Left renal pelvis (tissue), 4 donors: ENCODE measurements around the gene RNASE8. TPM values are rescaled to one million over a fixed set of nuclear protein-coding genes. Genes with fewer than 3 reads are reported as not detected.

Experiments
- DNase-seq, 4 donors: peaks; one replicate each; pipeline ENCODE4 v3.0.0-alpha.2; 2013; ENCODE audit warnings: low read depth in 4 of 4, low spot score in 3 of 4
- polyA plus RNA-seq, 4 donors: library from polyadenylated mRNA; unstranded; fragments of 120-200 nt; gene quantifications; one replicate each; pipeline ENCODE4 v1.2.1, GENCODE V29; 2013; ENCODE audit not compliant: insufficient read length in 4 of 4

RNASE8 gene
- polyA plus RNA-seq, 4 donors = not detected

DNA sequence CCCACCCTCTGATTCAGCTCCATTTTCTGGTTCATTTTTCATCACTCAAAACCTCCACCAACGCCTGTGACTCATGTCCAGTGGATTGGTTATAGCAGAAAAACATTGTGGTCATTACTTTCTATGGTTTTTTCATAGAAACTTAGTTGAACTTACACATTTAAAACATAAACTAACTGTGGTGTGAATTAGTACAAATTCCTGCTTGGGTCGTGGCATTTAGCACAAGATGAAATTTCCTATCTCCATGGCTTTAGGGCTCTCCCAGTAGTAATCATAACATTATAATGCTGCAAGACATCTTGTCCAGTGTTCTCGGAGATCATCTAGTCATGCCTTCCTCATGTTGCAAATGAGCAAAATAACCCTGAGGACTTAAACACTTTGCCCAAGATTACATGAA, 8.3 kb upstream of the RNASE8 start:
- no peak for DNase-seq

DNA sequence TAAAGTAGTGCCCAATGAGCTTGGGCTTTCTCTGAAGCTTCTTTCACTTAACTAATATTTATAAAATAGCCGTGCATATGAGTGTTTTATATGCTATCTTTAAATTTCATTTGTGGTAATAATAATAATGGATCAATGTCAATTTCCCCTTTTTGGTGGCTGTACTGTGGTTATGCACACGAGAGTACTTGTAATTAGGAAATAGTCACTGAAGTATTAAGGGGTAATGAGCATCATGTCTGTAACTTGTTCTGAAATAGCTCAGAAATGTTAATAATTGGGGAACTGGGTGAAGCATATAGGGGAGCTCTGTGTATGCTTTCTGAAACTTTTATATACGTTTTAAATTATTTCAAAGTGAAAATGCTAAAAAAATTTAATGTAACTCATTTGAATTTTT, 7.0 kb upstream of the RNASE8 start:
- no peak for DNase-seq

DNA sequence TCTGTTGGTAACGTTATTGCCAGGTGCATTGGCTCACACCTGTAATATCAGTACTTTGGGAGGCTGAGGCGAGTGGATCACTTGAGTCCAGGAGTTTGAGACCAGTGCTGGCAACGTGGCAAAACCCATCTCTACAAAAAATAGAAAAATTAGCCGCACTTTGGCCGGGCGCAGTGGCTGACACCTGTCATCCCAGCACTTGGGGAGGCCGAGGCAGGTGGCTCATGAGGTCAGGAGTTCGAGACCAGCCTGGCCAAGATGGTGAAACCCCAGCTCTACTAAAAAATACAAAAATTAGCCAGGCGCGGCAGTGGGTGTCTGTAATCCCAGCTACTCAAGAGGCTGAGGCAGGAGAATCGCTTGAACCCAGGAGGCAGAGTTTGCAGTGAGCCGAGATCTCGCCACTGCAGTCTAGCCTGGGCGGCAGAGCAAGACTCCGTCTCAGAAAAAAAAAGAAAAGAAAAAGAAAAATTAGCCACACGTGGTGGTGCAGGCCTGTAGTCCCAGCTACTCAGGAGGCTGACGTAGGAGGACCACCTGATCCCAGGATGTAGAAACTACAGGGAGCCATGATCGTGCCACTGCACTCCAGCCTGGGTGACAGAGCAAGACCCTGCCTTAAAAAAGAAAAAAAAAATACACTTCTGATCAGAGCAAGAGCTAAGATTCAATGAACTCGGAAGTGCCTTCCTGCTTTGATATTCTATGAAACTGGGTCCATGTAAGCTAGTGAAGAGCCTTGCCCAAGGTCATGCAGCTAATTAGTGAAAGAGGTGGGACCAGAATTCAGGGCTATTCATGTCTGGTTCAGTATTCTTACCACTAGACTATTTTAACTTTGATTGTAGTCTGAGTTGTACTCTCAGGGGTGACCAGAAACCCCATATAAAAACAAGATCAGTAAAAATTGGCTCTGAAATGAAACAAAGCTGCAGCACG, 4.2 kb upstream of the RNASE8 start:
- DNase-seq = no peak

DNA sequence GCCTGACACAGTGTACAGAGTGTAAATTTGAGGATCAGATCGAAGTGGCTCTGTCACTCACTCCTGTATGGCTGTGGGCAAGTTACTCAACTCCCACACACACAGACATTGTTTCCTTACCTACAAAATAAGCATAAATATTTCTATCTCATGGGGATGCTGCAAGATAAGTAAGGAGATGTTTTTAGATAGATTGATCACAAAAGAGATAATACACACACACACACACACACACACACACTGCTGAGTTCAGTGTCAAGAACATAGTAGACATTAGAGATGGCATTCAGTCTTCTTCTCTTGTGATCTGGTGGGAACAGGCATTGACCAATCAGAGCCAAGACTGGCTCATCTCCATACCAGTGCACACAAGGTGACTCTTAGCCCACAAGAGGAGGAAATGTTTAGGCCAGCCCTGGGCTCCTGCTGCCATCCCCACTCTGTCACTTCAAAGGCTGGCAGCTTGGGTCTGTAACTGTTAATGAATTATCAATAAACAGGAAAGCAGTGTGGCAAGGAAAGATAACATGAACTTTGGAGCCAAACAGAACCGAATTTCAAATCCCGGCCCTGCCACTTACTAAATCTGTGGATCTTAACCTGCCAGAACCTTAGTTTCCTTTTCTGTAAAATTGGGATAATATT, 3.4 kb upstream of the RNASE8 start:
- no peak for DNase-seq

DNA sequence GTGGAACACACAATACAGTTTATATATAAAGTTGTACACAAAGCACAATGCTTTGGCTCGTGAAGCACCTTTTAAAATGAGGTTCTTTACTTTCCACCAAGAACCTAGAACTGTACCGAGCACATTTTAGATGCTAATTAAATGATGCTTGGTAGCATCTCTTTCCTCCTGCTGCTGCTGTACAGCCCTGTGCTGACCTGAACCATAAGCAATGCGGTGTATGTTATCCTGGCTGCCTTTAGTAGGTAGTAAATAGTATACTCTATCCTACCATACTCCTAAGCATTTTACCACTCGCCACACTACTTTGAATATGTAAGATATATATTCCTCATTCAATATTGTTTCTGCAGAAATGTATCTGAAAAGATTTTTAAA, 2.9 kb upstream of the RNASE8 start:
- DNase-seq = no peak

DNA sequence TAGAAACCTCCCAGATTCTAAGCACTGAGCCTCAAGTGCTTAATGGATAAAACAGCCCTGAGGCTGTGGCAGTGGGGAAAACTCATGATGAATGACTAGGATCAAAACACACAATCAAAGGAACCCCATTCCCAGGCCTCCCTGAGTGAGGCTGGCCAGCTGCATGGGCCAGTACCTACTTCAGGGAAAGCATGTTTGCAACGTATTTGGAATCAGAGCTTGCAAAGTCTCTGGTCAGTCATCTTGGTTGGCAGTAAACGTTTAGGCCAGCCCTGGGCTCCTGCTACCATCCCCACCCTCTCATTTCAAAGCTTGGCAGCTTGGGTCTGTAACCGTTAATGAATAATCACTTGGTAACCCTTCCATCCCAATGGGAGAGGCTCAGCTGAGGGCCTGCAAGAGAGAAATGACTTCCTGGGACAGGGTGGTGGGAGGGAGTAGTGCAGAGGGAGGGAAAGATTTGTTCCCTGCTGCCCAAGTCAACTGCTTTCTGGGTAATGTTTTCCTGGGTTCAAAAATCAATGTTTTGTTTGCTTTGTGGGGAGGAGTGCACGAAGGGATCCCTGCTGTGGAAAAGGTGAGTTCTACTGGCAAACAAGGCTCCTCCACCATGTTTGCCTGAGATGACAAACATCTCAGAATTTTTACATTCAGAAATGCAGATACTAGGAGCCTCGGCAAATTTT, 2.0 kb upstream of the RNASE8 start:
- no peak for DNase-seq

DNA sequence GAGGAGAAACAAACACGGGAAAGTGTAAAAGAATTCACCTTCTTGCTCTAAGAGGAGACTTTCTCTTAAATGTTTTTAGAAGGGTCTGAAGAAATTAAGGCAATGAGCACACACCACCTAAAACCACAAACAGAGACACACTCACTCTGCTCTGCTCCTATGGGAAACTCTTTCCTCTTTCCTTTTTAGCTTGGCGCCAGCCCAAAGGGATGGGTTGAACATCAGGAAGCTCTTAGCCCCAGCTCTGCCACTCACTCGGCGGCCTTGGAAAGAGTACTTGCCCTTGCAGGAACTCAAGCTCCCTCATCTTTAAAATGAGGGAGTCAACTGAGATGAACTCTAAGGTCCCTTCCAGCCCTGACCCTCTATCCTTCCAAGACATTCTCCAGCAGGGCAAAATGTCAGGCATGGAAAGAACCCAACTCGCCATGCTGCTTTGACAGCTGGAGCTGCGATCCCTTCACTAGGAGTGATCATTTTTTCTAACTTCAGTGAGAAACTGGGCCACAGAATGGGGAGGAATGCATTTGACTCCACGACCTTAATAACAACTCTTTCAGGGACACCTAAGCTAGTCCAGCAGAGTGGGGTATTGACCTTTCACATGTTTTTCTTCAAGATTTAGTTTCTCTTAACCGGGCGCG, 980 bp upstream of the RNASE8 start:
- no peak for DNase-seq

DNA sequence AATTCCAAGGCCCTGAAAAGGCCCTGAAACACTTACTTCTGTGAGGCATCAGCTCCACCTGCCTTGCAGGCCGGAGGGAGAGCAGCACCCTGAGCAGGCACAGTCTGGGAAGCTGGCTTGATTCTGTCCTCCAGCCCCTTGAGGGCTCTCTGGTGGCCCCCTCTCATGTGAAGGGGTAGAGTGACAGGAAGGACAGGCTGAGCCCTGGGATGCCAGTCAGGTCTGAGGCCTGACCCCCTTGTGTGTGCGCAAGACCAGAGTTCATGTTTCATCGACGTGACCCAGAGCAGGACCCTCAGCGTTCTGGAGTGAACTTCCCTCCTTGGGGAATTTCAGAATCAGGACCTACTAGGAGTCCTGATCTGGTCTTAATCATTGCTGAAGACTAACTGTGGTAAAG, 1.3 kb downstream of the RNASE8 start:
- DNase-seq = no peak

DNA sequence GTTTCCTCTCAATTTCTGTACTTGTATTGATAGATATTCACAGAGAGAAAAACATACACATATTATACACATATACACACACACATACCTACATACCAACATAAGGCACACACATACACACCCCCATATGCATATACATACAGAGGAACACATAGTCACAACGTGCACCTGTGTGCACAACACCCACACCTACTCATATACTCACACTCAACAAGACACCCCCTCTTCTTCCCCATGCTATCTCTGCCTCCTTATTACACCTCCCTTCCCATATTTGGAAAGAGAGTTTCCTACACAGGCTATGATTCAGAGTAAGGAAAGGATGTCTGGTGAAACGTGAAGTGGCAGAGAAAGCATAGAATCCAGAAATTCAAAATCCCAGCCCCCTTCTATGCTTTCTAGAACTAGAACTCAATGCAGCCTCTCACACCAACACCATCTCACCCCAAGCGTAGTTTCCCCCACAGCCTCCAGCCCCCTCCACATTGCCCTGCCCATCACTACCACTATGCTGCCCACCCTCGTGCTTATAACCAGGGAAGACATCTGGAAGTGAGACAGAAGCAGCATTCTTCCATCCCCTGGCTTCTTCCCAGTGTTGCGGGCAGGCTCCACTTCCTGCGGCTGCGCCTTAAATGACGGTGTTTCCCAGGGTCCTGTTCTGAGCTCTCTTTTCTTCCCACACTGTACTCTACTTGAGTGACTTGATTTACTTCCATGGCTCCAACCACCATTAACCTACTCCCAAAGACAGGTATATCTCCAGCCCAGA, 2.4 kb downstream of the RNASE8 start:
- no peak for DNase-seq

DNA sequence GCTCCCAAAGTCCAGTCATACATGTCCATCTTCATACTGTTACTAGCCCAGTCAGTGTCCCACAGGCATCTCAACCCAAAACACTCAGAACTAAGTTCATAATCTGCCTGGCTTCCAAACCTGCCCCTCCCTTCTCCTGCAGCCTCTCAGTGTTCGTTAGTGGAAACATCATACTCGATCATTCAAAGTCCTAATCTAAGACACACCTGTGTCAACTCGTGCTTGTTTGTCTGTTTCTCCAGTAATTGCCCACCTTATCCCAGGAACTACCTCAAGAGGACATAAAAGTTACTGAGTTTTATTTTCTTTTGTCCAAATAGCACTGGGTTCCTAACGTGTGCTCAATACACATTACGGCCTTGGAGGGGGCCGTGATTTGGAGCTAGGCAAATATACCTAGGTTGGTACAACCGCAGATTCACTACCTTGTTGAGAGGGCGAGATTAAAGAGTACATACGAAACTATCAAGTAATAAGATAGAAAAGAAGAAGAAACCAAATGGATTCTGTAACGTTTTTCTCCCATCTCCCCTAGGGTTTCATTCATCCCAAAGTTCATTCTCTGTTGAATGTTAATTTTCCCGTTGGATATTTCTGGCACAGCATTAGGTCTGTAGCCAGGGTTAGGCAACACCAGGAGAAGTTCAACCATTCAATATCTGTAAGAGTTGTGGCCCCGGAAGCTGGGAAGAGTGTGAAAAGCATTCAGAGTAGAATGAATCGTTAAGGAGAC, 3.2 kb downstream of the RNASE8 start:
- no peak for DNase-seq

DNA sequence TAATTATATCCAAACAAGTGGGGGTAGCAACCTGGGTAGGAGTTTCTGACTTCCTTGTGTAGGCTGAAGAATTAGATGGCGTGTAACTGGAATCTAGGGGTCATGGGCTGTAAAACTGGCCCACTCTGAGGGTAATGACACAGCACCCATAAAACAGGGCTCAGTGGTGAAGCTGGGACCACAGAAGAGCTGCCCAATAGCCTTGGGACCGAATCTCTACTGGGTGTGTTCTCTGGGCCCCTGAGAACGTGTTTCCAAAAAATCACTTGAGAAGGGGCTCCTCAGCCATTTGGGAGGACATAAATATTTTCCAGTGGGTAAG, 3.7 kb downstream of the RNASE8 start:
- no peak for DNase-seq

DNA sequence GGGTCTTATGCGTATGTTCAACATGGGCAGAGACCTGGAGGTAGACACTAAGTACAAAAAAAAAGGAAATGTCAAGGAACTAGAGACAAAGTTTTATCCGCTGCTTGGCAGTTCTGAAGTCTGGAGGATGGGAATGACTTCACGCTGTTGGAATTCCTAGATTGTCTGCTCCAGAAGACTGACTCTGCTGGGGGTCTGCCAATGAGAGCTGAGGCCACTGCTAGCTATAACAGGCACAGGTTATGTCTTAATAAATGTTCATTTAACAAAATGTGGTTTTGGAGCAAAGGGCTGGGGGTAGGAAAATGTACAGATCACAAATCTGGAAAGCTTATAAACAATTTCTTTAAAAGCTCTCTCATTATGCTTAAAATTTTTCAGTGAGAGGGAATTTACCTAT, 5.9 kb downstream of the RNASE8 start:
- no peak for DNase-seq

DNA sequence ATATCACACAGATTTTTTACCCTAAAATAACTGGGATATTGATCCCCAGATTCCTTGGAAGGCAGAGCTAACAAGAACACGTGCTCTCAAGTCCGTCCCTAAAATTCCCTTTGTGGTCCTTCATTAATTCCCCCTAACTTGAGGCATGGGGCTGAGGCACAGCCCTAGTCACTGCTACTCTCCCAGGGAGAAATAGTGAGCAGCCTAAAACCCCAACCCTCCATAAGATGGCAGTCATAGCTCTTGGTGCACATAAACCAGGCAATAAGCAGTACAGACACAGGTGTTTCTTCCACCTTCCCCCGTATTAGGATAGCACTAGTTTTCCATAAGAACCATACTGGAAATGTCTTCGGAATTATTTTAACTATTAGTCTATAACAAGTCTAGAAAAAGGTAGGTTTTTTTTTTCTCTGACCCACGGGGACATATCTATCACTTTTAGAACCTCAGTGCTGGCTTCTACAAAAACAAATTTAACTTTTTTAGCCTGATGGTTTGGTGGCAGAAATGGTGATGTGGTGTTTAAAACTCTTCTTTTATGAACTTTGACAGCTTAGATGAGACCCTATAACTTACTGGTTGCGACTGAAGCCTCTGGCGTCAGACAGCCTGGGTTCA, 9.4 kb downstream of the RNASE8 start:
- no peak for DNase-seq

DNA sequence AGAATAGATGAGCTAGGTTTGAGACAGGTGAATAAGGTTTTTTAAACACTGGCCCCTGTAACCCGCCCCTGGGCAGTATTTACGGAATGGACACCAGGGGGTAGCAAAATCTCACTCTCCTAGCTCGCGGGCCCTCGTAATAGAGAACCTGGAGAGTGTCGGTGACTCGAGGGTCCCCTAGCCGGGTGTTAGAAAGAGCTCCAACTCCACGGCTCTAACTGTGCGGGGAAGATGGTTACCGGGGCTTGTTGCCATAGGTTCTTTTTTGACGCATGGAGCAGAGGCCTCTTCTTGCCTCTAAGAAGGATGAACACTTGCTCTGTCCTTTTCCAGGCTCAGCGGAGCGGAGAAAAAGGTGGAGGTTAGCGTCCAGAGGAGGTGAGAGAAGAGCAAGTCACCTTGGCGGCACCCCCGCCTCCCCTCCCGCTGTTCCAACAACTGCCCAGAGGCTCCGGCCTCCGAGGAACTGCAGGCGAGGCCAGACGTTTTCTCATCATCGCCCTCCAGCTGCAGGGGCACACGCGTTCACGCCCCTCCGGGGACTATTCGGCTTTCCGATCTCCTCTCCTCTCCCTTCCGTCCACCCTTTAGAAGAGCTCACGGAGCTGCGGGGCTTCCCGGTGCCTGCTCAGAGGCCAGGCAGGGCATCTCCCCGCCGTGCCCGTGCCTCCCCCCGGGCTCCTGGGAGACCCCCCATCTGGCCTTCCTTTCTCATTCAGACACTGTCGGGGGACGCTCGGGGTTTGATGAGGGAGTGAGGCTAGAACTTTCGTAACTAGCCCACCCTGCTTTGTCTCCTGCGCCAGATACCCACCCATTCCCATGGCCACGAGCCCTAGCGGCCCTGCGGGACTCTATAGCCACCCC, 11.1 kb downstream of the RNASE8 start:
- DNase-seq = peak in 1 of 4 donors; percentile 61

DNA sequence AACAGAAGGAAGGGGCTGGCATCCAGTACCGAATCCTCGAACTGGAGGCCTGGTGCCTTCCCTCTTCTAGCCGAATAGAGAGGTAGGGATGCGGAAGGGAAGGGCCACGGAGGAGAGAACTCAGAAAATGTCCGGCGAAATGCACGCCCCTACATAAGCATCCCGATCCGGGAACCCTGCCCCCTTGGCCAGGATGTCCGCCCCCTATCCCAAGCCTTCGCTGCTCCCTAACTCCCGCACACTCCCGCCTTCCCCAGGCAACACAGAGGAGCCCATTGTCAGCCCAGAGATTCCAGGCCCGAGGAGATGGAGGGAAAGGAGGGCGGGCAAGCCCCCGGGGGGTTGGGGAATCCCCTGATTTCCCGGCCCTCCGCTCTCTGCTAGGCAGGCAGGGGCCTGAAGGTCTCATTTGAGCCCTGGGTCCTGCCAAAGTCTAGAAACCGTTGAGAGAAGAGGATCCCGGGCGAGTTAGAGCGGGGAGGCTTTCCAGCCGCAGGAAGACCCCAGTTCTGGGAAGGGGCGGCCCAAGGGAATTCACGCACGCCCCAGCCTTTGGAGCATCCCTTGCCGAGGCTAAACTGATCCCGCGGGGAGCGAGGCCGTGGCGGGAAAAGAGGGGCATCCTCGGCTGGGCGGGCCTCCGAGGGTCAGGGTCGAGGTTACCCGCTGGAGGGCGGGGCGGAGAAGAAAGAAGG, 11.9 kb downstream of the RNASE8 start:
- peak in 1 of 4 donors; percentile 19 for DNase-seq

DNA sequence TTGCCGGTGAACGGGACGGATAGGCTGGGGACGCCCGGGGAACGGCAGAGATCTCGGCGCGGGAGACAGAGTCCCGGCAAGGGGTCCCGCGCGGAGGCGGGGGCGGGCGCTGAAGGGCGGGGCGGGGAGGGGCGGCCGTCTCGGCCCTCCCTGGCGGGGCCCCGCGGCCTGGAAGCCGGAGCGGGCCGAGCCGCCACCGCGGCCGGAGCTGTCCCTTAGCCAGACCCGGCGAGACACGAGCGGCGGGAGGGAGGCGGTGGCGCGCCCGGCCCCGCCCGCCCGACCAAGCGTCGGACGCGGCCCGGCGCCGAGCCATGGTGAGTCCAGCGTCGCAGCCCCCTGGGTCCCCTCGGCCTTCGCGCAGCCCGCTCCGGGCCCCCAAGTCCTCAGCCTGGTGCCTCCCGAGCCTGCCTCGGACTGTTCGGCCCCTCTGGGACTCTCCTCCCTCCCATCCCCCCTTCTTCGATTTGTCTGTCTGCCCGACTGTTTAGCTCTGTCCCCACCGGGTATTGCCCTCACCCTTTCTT, 12.5 kb downstream of the RNASE8 start, which contains the start of gene ARHGEF40:
Gene ARHGEF40, plus strand, starts transcription at position 222 of the 527 bp plus-strand sequence. Its CDS starts 93 bp downstream, at position 315.
- peak in 1 of 4 donors; percentile 45 for DNase-seq

DNA sequence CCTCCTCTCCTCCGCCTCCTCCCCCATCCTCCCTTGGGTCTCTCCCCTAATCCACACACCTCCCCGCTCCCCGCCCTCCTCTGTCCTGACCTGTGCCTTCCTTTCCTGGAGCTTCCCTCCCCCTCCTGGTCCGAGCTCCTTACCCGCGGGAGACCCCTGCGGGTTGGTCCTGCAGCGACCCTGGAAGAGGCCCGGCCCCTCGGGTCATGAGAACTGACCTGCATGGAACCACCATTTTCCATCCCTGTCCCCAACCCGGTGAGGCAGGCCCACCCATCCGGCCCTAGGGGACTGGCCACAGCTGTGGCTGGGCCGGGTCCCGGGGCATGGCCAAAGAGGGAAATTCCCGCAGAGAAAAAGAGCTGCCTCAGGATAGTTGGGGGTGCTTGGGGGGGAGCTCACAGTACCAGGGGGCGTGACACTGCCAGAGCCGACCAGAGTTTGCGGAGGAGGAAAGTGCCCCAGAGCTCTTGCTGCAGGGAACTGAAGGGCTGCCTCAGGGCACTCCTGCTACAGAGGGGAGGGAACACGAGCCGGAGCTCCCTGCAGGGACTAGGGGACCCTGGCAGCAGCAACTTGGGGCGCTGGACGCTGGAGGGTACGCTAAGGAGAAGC, 13.1 kb downstream of the RNASE8 start:
- DNase-seq = peak in 2 of 4 donors; percentile 53 to 63
